C4-2B (cell line): Measurements from ENCODE around the gene RIOK1.

Experiments
- H3K27ac ChIP-seq: fragments of 450-650 bp; 2 replicates; pipeline ENCODE4 v1.5.1; 2017
- ZFX ChIP-seq: fragments of 450-650 bp; IDR thresholded peaks from 2 replicates; pipeline ENCODE4 v1.6.1; 2017
- TF ChIP-seq, protein P1 (sequence below): fragments of 450-650 bp; conservative IDR thresholded peaks from 2 replicates; pipeline ENCODE4 v1.5.1; 2017; ENCODE audit warnings: mild to moderate bottlenecking

The RIOK1 gene

DNA sequence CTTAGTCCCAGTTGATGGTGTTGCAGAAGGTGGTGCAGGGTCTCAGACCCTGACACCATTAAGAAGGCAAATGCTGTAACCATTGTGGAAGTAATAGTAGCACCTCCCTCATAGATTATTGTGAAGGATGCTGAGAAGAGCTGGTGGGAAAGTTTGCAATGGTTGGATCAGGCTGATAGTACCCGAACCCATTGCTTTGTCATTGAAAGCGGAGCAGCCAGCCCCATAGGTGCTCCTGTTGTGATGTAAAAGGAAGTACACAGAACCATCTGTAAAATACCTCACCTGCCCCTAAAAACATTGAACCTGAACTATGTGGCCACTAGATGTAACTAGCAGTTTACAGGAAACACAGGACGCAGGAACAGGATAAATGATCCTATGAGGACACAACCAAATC is 31.5 kb downstream of the RIOK1 start:
- H3K27ac ChIP-seq: no peak overlapping the region
- TF ChIP-seq, protein P1, sequence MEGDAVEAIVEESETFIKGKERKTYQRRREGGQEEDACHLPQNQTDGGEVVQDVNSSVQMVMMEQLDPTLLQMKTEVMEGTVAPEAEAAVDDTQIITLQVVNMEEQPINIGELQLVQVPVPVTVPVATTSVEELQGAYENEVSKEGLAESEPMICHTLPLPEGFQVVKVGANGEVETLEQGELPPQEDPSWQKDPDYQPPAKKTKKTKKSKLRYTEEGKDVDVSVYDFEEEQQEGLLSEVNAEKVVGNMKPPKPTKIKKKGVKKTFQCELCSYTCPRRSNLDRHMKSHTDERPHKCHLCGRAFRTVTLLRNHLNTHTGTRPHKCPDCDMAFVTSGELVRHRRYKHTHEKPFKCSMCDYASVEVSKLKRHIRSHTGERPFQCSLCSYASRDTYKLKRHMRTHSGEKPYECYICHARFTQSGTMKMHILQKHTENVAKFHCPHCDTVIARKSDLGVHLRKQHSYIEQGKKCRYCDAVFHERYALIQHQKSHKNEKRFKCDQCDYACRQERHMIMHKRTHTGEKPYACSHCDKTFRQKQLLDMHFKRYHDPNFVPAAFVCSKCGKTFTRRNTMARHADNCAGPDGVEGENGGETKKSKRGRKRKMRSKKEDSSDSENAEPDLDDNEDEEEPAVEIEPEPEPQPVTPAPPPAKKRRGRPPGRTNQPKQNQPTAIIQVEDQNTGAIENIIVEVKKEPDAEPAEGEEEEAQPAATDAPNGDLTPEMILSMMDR: no peak
- no peak for TF ChIP-seq ZFX

GRCh38 chr6:7424058-7424457 is 34.5 kb downstream of the RIOK1 start:
- H3K27ac ChIP-seq: no peak overlapping the region
- TF ChIP-seq, protein P1: no peak
- no peak for TF ChIP-seq ZFX

DNA sequence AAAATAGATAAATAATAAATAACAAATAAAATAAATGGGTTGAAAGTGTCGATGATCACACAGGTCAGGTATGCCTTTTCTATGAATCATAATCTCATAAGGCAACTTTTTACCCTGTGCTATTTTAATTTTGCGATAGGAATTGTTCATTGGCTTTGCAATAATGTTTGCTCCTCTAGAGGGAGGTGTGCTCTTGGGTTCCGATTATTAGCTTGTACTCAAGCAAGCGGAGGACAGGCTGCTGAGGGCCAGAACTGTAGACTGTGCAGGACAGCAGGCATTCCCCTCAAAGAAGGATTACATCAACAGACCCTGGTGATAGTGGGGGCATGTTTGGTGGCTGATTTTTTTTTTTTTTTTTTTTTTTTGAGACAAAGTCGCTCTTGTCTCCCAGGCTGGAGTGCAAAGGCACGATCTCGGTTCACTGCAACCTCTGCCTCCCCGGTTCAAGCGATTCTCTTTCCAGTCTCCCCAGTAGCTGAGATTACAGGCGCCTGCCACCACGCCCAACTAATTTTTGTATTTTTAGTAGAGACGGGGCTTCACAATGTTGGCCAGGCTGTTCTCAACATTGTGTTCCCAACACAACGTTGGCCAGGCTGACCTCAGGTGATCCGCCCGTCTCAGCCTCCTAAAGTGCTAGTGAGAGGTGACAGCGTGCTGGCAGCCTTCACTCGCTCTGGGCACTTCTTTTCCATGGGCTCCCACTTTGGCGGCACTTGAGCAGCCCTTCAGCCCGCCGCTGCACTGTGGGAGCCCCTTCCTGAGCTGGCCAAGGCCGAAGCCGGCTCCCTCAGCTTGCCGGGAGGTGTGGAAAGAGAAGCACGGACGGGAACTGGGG is 35.6 kb downstream of the RIOK1 start:
- no peak for TF ChIP-seq ZFX
- TF ChIP-seq, protein P1: peak; percentile 63

GRCh38 chr6:7425808-7426190 is 36.2 kb downstream of the RIOK1 start:
- H3K27ac ChIP-seq: no peak overlapping the region
- TF ChIP-seq, protein P1: no peak
- no peak for TF ChIP-seq ZFX

More for the DNA sequence above, 35.6 kb downstream of the RIOK1 start:
- H3K27ac ChIP-seq: no peak overlapping the region

GRCh38 chr6:7426447-7427169 is 37.0 kb downstream of the RIOK1 start:
- TF ChIP-seq, protein P1: no peak
- TF ChIP-seq ZFX: no peak
- no peak overlapping the region for H3K27ac ChIP-seq

DNA sequence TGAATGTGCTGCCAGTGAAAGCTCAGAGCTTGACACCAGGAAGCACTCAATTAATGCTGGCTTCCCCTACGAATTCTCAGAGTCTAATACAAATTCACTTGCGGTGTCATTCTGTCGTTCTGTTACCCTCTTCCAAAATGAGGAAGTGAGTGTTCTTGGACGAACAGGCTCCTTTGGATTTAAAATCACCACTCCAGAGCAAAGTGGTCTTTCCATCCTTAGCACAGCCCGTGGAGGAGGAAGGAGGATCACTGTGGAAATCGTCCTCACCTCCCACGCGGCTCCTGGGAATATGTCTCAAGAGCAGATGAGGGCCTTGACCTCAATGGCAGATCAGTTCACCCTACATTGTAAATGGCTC is 41.7 kb downstream of the RIOK1 start:
- H3K27ac ChIP-seq: no peak overlapping the region
- TF ChIP-seq ZFX: no peak
- TF ChIP-seq, protein P1: no peak

GRCh38 chr6:7431674-7432390 is 42.2 kb downstream of the RIOK1 start:
- TF ChIP-seq ZFX: no peak
- TF ChIP-seq, protein P1: no peak
- no peak overlapping the region for H3K27ac ChIP-seq
